Occipital lobe (tissue), 2 donors: ENCODE results near the gene PARD6B. TPM values are rescaled to one million over a fixed set of nuclear protein-coding genes. Genes with fewer than 3 reads are reported as not detected.
A peak's percentile ranks its signal among the peaks of the same experiment; 100 is the strongest.
"Not testable (repeated sequence)": the region's sequence is repeated elsewhere in the genome, so short reads cannot be mapped to it uniquely, and the experiment has no call there.

Experiments used
- DNase-seq: peaks from one replicate; lab custom pipeline; 2025; lab: John Stamatoyannopoulos, UW
- total RNA-seq: library from RNA; depleted of rRNA; stranded (reverse); fragments of >200 nt; gene quantifications from one replicate; pipeline ENCODE4 v1.2.3, GENCODE V29; 2014

The PARD6B gene
- total RNA-seq = 17.5 TPM

GRCh38 chr20:50731055-50731929 is at the start of gene PARD6B:
Gene PARD6B (plus strand): TSS chr20:50731580. CDS start chr20:50731787, 207 bp downstream.
- DNase-seq = peak; percentile 96

GRCh38 chr20:50682065-50682464 is 49.3 kb upstream of the PARD6B start:
- no peak for DNase-seq

GRCh38 chr20:50682947-50683530 is 48.3 kb upstream of the PARD6B start:
- no peak for DNase-seq

GRCh38 chr20:50683570-50683969 is 47.8 kb upstream of the PARD6B start:
- no peak for DNase-seq

GRCh38 chr20:50686821-50687220 is 44.6 kb upstream of the PARD6B start:
- no peak for DNase-seq

GRCh38 chr20:50688256-50688975 is 43.0 kb upstream of the PARD6B start:
- no peak for DNase-seq

GRCh38 chr20:50689864-50690649 is 41.3 kb upstream of the PARD6B start:
- no peak for DNase-seq

- DNase-seq = no peak
Measured at GRCh38 chr20:50690650-50691572, 40.5 kb upstream of the PARD6B start, which contains the start of gene RIPOR3. Gene RIPOR3 (minus strand): TSS chr20:50691542. CDS start chr20:50691128, 414 bp downstream.

- DNase-seq = no peak
Measured at GRCh38 chr20:50691573-50692551, 39.5 kb upstream of the PARD6B start.

- DNase-seq = no peak
Measured at GRCh38 chr20:50692552-50692933, 38.8 kb upstream of the PARD6B start.

GRCh38 chr20:50693001-50693400 is 38.4 kb upstream of the PARD6B start:
- no peak for DNase-seq

- DNase-seq = no peak
Measured at GRCh38 chr20:50694379-50695134, 36.8 kb upstream of the PARD6B start.

GRCh38 chr20:50695135-50695872 is 36.1 kb upstream of the PARD6B start:
- no peak for DNase-seq

- not testable (repeated sequence) for DNase-seq
Measured at GRCh38 chr20:50698255-50698654, 33.1 kb upstream of the PARD6B start.

- DNase-seq = no peak
Measured at GRCh38 chr20:50699688-50700087, 31.7 kb upstream of the PARD6B start.

GRCh38 chr20:50701041-50701963 is 30.1 kb upstream of the PARD6B start:
- DNase-seq = no peak
